HG02759 (cell line): ENCODE measurements around the gene MYO10.
"Not testable (repeated sequence)": the region's sequence is repeated elsewhere in the genome, so short reads cannot be mapped to it uniquely, and the experiment has no call there.

ENCODE experiments used
- ATAC-seq: cut with Tn5 transposase; IDR thresholded peaks from one replicate; pipeline ENCODE4 v1.9.1; 2021; ENCODE audit warnings: mild to moderate bottlenecking, moderate library complexity; ENCODE audit not compliant: unreplicated experiment

MYO10 gene

DNA sequence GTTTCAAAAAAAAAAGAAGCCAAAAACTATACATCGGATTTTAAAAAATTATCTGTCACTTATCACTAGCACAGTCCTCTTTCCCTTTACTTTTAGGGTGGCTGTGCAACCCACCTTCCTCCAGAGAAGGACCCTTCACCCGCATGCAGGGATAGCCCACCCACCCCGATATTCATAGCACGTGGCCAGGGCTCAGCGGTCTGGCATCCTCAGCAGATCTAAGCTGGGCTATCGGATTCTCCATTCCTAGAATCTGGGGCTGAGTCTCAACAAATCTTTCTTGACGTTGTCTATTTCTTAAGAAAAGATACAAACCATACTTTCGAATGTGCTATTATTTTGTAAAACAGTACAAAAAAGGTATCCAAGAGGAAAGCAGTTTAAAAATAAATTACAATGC lies 70.9 kb downstream of the MYO10 start:
- ATAC-seq = no peak

DNA sequence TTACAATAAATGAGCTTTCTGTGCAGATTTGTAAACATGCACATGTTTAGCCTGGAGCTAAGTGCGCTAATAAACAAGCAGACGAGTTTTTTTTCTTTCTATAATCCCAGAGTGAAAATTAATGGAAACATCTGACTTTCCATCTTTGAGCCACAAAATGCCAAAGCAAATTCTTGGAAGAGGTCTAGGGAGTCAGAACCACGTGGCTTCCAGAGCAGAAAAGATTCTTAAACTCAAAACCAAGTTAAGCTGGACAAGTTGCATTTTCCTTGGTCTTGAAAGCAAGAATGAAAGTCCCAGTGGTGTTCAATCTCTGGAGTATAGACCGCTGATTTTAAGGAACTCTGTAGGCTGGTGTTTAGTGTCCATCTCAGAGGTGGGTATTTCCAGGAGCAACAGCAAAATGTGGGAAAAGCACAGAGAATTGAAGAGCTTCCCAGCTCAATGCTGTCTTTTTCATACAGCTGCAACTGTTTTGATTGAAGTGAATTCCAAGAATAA lies 71.4 kb downstream of the MYO10 start:
- no peak for ATAC-seq

DNA sequence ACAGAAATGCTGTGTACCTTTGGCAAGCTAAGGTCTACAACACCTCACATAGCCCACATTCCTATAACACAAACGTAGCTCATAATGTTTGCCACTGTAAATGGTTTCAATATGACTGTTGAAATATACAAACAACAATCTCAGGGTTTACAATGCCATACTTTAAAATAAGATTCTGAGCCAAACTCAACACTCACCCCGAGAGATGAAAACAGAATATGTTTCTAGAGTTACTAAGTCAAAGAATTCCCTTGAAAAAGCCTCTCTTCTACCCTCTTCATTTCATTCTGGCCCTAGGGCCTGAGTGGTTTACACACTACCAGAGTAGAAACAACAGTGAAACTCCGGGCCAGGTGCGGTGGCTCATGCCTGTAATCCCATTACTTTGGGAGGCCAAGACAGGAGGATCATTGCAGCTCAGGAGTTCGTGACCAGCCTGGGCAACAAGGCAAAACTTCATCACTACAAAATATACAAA lies 72.6 kb downstream of the MYO10 start:
- ATAC-seq = no peak

DNA sequence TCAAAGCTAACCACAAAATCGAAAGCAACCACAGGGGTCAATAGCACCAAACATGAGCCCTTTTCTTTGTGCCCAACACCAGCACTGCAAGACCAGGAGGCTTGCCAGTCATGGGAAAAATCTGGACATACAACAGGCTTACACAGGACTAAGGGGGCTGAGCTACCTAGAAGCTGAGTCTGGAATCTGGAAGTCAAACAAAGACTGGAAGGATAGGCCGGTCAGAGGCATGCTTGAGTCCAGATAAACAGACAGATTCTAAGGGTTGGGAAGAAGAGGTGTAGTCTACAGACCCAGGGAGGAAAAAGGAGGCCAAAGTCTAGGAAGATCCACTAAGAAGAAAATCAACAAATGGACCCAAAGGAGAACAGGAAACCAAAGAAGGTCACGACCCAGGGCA lies 73.3 kb downstream of the MYO10 start:
- no peak for ATAC-seq

DNA sequence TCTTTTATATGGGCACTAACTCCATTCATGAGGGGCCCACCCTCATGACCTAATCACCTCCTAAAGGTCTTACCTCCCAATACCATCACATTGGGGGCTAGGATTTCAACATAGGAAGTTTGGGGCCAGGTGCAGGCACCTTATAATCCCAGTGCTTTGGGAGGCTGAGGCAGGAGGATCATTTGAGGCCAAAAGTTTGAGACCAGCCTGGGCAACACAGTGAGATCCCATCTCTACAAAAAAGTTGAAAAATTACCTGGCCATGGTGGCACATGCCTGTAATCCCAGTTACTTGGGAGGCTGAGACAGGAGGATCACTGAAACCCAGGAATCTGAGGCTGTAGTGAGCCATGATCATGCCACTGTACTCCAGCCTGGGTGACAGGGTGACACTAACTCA lies 76.7 kb downstream of the MYO10 start:
- no peak for ATAC-seq

DNA sequence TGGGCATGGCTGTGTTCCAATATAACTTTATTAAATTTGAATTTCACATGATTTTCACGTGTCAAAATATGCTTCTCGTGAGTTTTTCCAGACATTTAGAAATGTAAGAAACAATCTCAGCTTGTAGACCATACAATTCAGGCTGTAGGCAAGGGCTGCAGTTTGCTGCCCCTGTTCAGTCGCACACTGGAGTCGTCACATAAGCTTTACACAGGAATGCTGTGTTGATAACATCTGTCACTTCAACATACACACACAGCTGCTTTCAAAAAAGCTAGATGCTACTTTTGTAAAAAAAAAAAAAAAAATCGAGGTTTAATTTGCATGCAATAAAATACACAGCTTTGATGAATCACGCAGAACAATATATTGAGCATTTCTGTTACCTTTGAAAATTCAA lies 77.9 kb downstream of the MYO10 start:
- ATAC-seq = no peak

DNA sequence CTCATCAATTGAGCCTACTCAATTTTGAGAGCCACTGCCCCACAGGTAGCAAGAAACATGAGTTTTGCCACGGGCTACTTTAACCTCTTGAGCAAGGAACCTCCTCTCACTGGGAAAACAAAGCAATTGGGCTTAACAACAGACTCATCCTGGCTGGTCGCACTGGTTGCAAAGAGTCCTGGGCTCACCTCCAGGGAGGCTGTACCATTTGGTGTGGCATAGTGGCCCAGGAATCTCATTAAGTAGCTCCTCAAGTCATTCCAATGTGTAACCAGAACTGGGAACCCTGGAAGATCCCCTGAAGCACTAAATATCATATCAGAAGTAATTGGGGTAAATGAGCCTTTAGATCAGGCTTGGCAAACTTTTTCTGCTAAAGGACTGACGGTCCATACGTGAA lies 78.5 kb downstream of the MYO10 start:
- no peak for ATAC-seq

DNA sequence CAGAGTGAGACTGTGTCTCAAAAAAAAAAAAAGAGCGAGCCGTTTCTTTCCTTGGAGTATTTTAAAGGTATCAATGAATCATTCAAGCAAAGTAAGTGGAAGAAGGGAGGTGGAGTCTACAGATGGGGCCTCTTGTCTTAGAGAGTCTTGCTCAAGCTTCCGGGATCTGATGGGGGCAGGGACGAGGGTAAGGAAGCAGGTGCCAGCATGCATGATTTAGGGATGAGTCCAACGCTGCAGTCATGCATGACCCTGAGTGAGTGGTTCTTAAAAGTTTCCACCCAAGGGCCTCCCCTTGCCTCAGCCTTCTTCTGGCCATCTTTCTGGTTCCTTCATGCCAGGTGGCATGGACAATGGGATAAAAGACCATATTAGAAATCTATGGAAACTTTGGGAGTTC lies 79.6 kb downstream of the MYO10 start:
- ATAC-seq = no peak

DNA sequence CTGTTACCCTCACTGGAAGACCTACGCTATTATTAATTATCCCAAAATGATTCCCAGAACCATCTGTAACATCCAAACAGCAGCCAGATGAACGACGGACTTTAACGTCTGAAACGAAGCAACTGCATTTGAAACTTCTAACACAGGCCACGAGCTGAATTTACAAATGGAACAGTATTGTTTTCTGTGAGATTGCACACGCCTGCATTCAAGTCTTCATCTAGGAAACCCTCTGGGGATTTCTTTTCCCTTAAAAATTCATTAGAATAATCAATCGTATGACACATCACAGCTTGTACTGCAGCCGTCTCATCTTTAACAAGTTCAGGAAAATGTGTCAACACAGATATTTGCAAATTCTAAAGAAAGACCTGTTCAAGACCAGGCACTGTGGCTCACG lies 80.2 kb downstream of the MYO10 start:
- no peak for ATAC-seq

DNA sequence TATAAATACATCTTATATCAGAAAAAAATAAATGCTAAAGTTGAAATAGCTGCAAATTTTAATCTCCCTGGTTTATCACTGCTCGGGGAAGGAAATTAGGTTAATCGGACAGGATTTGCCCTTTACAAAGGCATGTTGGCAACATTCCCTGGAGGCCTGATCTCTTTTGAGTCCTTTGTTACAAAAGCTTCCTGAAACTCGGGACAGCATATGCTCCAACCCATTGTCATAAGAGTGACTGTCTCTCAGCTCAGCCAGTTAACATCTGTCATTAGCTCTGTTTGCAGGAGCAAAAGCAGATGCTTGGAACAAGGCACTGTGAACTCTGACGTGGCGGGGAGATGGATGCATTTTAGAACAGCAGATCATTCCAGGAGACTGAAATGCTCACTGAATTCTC lies 80.6 kb downstream of the MYO10 start:
- ATAC-seq = no peak

DNA sequence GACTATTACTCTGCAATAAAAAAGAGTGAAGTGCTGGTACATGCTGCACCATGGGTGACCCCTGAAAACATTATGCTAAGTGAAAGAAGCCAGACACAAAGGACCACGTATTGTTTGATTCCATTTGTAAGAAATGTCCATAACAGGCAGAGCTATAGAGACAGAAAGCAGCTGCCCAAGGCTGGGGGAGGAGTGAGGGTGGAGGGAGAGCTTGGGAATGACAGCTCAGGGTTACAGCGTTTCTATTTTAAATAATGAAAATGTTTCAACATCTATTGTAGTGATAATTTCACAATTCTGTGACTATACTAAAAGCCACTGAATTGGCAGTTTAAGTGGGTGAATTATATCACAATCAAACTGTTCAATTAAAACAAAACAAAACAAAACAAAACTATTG lies 81.7 kb downstream of the MYO10 start:
- ATAC-seq = no peak

DNA sequence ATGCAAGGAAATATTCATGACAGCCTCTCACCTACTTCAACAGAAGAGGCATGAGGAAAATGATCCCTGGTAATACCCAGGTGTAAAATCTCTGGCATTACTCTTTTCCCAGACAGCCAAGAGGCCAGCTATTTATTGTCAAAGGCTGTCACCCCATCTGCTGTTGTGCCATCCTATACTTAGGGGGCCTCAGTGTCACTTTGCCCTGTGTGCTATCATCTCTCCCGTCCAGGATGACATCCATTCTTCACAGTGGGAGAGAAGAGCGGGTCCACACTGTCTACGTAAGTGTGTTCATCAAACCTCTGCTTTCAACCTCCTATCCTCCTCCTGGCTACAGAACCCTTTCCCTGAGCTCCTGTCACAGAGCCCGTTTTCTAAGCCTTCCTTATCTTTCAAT lies 82.6 kb downstream of the MYO10 start:
- no peak for ATAC-seq

DNA sequence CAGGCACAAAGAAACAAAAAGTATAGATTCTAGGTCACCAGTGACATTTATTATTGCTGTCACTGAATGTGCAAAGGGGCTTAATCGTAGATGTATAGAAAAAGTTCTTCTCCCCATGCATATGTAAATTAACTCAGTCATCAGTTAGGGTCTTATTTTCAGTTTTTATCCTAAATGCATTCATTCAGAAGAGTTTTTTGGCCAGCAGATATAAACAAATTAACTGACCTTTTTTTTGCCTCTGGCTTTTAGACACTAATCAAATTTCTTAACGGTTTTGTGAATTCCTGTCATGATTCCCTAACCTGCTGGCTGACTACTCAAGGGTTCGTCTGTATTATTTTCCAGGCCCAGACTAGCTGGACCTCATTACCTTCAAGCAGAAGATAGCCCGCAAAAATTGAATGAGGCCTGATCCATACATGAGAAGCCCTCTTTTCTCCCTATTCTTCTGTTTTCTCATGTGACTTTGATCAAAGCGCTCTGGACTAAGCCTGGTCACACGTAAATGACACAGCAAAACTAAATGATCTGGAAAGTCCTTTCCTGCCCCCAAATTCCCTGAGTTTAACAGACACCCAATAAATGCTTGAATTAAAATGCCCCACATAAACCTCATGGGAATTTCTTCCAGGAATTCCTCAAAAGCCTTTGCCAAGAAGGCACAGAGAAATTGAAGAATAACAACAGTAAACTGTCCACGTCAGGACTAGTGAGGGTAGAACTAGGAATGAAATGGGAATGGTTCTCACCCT lies 83.7 kb downstream of the MYO10 start:
- no peak for ATAC-seq

DNA sequence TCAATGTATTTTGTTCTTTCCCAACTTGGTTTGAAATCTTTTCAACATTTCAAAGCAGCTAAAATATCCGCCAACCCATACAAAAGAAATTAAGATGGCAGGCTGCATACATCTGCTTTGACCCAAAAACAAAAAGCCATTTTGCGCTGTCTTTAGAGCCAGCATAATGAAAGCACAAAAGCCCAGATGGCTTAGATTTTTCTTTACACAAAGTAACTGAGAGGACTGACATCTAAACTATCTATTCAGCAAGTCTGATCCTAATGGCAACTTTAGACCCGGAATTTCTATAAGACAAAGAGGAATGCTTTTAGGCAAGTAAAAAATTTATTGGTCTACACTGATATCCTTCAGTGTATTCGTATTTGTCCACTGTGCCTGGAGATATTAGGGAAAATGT lies 86.3 kb downstream of the MYO10 start:
- ATAC-seq = no peak

DNA sequence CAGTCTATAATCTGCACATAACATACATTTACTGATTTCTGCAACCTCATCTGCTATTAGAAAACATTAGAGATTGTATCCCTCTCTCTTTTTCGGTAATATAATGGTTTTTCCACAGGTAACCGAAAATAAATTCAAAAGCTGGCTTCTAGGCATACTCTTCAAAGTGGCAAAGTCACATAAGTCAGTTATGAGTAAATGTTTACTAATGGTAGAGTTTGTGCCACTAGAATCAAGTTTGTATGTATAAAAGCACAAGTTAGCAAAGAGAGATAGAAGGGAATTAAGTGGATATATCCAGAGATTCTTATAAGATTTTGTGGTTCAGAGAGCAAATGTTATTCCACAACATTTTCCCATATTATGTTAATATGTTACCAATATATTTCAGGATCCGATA lies 86.9 kb downstream of the MYO10 start:
- ATAC-seq = no peak

DNA sequence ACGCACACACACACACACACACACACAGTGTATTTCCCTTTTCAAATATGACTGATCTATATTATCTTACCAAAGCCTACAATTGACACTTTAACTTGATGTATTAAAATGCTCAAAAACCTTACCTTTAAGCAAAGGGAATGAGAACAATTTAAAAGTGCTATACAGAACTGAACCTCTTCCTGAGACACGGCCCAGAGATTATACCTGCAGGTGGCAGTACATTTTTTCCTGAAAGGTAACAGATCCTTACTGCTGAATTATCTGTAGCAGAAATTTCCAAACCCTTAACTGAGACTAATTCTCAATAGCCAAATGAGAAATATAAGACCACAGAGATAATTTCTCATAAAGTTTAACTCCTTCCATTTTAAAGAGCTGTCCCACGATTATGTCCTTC lies 91.1 kb downstream of the MYO10 start:
- no peak for ATAC-seq

DNA sequence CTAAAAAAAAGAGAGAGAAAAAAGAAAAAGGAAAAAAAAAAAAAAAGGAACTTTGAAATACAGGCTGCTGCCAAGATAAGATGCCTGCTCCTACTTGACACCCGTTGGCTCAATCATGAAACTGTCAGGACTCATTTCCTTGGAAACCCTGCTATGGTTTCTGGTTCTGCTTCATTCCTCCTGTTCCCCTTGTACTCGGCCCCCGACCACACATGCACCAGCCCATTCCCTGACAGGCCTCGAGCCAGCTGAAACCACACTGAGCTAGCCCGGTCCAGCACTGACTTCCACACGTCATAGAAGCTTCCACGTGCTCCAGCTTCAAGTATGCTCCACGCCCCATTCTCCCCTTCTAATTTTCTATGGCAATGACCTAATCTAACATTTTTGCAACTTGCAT lies 93.2 kb downstream of the MYO10 start:
- ATAC-seq = no peak

DNA sequence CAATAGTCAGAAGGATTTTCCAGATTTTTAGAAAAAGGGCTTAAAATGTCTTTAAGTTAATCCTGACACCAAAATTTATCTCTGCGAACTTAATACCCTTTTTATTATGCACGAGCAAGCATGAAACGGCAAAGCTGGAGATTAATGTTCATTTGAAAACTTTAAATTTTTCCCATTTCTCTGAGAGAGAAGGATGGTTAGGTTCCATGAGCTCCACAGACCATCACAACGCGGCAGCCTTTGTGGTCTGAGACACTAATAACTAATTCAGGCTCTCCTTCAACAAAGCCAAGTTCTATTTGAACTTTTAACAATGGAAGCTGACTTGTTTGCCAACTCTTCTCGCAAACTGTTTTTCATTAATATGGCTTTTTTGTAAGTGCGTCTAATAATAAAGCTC lies 94.7 kb downstream of the MYO10 start:
- no peak for ATAC-seq

DNA sequence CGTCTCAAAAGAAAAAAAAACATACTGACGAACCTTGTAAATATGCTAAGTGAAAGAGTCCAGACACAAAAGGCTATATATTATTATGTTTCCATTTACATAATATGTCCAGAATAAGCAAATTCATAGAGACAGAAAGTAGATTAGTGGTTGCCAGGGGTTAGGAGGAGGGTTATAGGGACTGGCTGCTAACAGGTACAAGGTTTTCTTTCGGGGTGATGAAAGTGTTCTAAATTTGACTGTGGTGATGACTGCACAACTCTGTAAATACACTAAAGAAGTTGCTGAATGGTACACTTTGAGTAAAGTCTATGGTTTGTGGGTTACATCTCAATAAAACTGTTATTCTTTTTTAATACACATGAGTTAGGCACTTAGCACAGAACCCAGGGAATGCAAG lies 98.8 kb downstream of the MYO10 start:
- no peak for ATAC-seq

DNA sequence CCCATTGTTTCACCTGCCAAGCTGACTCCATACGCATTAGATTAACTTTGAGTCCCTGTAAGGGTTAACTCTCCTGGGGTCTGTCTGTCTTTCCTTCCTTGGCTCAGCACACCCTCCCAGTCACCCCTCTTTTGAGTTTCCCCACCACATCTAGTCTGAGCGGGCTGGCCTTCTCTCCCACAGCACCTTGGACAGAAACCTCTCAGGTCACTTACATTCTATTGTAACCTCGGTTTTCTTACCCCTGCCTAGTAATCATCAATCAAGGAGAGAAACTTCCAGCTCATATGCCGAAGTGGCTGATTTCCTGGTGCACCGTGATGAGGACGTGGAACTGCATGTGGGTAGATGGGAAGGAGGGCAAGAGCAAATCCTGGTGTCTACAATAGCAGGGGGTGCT lies 102.1 kb downstream of the MYO10 start:
- ATAC-seq = no peak

DNA sequence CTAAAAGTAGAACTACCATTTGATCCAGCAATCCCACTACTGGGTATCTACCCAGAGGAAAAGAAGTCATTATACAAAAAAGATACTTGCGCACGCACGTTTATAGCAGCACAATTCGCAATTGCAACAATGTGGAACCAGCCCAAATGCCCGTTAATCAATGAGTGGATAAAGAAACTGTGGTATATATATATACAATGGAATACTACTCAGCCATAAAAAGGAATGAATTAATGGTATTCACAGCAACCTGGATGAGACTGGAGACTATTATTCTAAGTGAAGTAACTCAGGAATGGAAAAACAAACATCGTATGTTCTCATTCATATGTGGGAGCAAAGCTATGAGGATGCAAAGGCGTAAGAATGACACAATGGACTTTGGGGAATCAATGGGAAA lies 104.8 kb downstream of the MYO10 start:
- not testable (repeated sequence) for ATAC-seq

DNA sequence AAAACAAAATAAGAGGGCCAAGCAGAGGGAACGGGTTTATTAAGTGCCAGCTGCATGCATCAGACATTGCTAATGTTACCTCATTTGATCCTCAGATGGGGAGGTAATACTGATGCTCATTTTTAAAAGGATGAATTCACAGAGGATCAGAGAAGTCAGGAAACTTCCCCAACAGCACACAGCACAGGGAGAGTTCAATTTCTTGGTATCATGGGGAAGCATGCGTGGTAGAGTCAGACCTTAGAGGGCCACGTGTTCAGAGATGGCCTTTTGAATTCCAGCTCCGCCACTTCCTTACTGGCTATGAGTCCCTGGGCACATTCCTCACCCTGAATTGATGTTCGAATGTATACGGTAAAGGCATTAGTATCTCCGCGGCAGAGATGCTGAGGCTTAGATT lies 108.3 kb downstream of the MYO10 start:
- ATAC-seq = no peak
